IMR-90 (cell line): ENCODE measurements around the gene CCNJL. TPM values are rescaled to one million over a fixed set of nuclear protein-coding genes. Genes with fewer than 3 reads are reported as not detected.
"Not testable (repeated sequence)": the region's sequence is repeated elsewhere in the genome, so short reads cannot be mapped to it uniquely, and the experiment has no call there.

Experiments
- ATAC-seq: fragments of 200-7000 bp; cut with Tn5 transposase; 2 replicates; pipeline ENCODE4 v1.9.1; 2020; ENCODE audit warnings: low read depth, mild to moderate bottlenecking, moderate library complexity
- BruUV-seq: library from RNA; stranded (reverse); fragments of 400-500 nt; replicated peaks from 2 replicates; lab custom pipeline; 2021; lab: Mats Ljungman, UMichigan
- CTCF ChIA-PET: fragments of 300-600 bp; formaldehyde crosslinking; extraction: SDS; loops from one replicate; lab custom pipeline; 2021; ENCODE audit warnings: antibody characterized with exemption; lab: Yijun Ruan, JAX
- POLR2A ChIA-PET: fragments of 300-600 bp; sonication (Branson Sonifier 250); formaldehyde crosslinking; loops from one replicate; lab custom pipeline; 2022; ENCODE audit warnings: antibody characterized with exemption; ENCODE audit not compliant: unreplicated experiment; lab: Charles Lee
- DNase-seq: peaks from one replicate; pipeline ENCODE4 v3.0.0; 2013
- H2AFZ ChIP-seq: replicated peaks from 2 replicates; pipeline ENCODE3; 2013; ENCODE audit warnings: low read length, mild to moderate bottlenecking; ENCODE audit not compliant: poor library complexity
- H2AK5ac ChIP-seq: 2 replicates; pipeline ENCODE4 v1.6.1; 2013; ENCODE audit warnings: low read depth, low read length, inconsistent platforms
- H2AK9ac ChIP-seq: replicated peaks from 2 replicates; pipeline ENCODE3; 2013; ENCODE audit warnings: mild to moderate bottlenecking, low read depth, low read length, moderate library complexity; ENCODE audit not compliant: poor library complexity
- H2BK120ac ChIP-seq: 2 replicates; pipeline ENCODE4 v1.6.1; 2013; ENCODE audit warnings: low read depth, low read length, inconsistent platforms
- H2BK15ac ChIP-seq: 3 replicates; pipeline ENCODE4 v1.6.1; 2013; ENCODE audit warnings: low read depth, low read length, inconsistent platforms
- H2BK20ac ChIP-seq: 2 replicates; pipeline ENCODE4 v1.6.1; 2013; ENCODE audit warnings: low read depth, mild to moderate bottlenecking, inconsistent platforms, low read length, moderate library complexity
- H2BK5ac ChIP-seq: 2 replicates; pipeline ENCODE4 v1.6.1; 2013; ENCODE audit warnings: mild to moderate bottlenecking, low read depth, low read length, inconsistent platforms; ENCODE audit not compliant: poor library complexity, severe bottlenecking
- H3K14ac ChIP-seq: replicated peaks from 2 replicates; pipeline ENCODE4 v1.6.1; 2013; ENCODE audit warnings: low read depth, low read length, inconsistent platforms
- H3K18ac ChIP-seq: 2 replicates; pipeline ENCODE4 v1.6.1; 2013; ENCODE audit warnings: low read depth, low read length, control low read depth
- H3K23ac ChIP-seq: 2 replicates; pipeline ENCODE4 v1.6.1; 2013; ENCODE audit warnings: low read depth, low read length, inconsistent platforms
- H3K27ac ChIP-seq: 2 replicates; pipeline ENCODE4 v1.5.1; 2013; ENCODE audit warnings: mild to moderate bottlenecking, control low read depth, low read length; ENCODE audit not compliant: insufficient read depth
- H3K27me3 ChIP-seq: 2 replicates; pipeline ENCODE4 v1.6.1; 2013; ENCODE audit warnings: low read length; ENCODE audit not compliant: control insufficient read depth, insufficient read depth
- H3K36me3 ChIP-seq: 2 replicates; pipeline ENCODE4 v1.6.1; 2013; ENCODE audit warnings: low read length, mixed read lengths; ENCODE audit not compliant: control insufficient read depth, insufficient read depth
- H3K4ac ChIP-seq: 2 replicates; pipeline ENCODE4 v1.6.1; 2013; ENCODE audit warnings: low read depth, low read length, inconsistent platforms
- H3K4me1 ChIP-seq: 2 replicates; pipeline ENCODE4 v1.6.1; 2013; ENCODE audit warnings: low read length, mixed read lengths; ENCODE audit not compliant: control insufficient read depth, insufficient read depth
- H3K4me2 ChIP-seq: 2 replicates; pipeline ENCODE4 v1.6.1; 2013; ENCODE audit warnings: low read depth, mild to moderate bottlenecking, control low read depth, low read length, moderate library complexity
- H3K4me3 ChIP-seq: 2 replicates; pipeline ENCODE4 v1.5.1; 2013; ENCODE audit warnings: low read depth, mild to moderate bottlenecking, control low read depth, low read length, moderate library complexity; ENCODE audit not compliant: insufficient read depth
- H3K56ac ChIP-seq: 2 replicates; pipeline ENCODE4 v1.6.1; 2013; ENCODE audit warnings: low read length, inconsistent platforms; ENCODE audit not compliant: insufficient read depth; ENCODE audit errors: extremely low read depth
- H3K79me1 ChIP-seq, 2 experiments: 2 replicates each; pipeline ENCODE4 v1.6.1; 2013; ENCODE audit warnings: low read length in 2 of 2, inconsistent platforms in 1 of 2, low read depth in 1 of 2
- H3K9ac ChIP-seq: 2 replicates; pipeline ENCODE4 v1.6.1; 2013; ENCODE audit warnings: low read depth, low read length, control low read depth
- H3K9me1 ChIP-seq: 2 replicates; pipeline ENCODE4 v1.6.1; 2013; ENCODE audit warnings: low read length, inconsistent platforms; ENCODE audit not compliant: insufficient read depth
- H3K9me3 ChIP-seq: 2 replicates; pipeline ENCODE4 v1.6.1; 2013; ENCODE audit warnings: low read length; ENCODE audit not compliant: control insufficient read depth, insufficient read depth
- H4K20me1 ChIP-seq: 2 replicates; pipeline ENCODE4 v1.6.1; 2013; ENCODE audit warnings: low read length, inconsistent platforms; ENCODE audit not compliant: insufficient read depth
- H4K5ac ChIP-seq: 2 replicates; pipeline ENCODE4 v1.6.1; 2013; ENCODE audit warnings: mild to moderate bottlenecking, low read depth, low read length, control low read depth
- H4K8ac ChIP-seq, 2 experiments: 2 replicates each; pipeline ENCODE4 v1.6.1; 2013; ENCODE audit warnings: low read depth in 2 of 2, low read length in 2 of 2, control low read depth in 1 of 2, inconsistent platforms in 1 of 2
- H4K91ac ChIP-seq: 2 replicates; pipeline ENCODE4 v1.6.1; 2013; ENCODE audit warnings: low read depth, low read length, inconsistent platforms; ENCODE audit not compliant: insufficient read depth
- CTCF ChIP-seq: conservative IDR thresholded peaks from 2 replicates; pipeline ENCODE4 v1.5.1; 2012; ENCODE audit warnings: mild to moderate bottlenecking, low read depth, low read length, improper control_type of control experiment
- FOS ChIP-seq: fragments of 150-350 bp; IDR thresholded peaks from 2 replicates; pipeline ENCODE4 v1.6.1; 2016; ENCODE audit warnings: low read depth, low read length
- NFE2L2 ChIP-seq: fragments of 150-350 bp; IDR thresholded peaks from 2 replicates; pipeline ENCODE4 v1.6.1; 2016; ENCODE audit warnings: low read depth, mild to moderate bottlenecking, low read length
- POLR2A ChIP-seq: IDR thresholded peaks from 2 replicates; pipeline ENCODE4 v1.6.1; 2012; ENCODE audit warnings: mild to moderate bottlenecking, low read depth, low read length
- USF2 ChIP-seq: fragments of 150-350 bp; IDR thresholded peaks from 2 replicates; pipeline ENCODE4 v1.6.1; 2017; ENCODE audit warnings: mild to moderate bottlenecking, antibody characterized with exemption, low read length, low read depth
- WGBS, 2 experiments: methylation state at CpG; one replicate each; pipeline versions ENCODE4 v1.1.5 to v1.1.7; 2013; ENCODE audit warnings: missing lambda C conversion rate in 2 of 2; ENCODE audit not compliant: insufficient read length in 1 of 2; ENCODE audit errors: extremely low coverage in 2 of 2; 5-methylcytosine and 5-hydroxymethylcytosine counted together
- dilution Hi-C: fragments of 300-500 bp; cut with HindIII; formaldehyde crosslinking; loops from one replicate; pipeline ENCODE4 v1.14.3; 2018; ENCODE audit warnings: low sequenced_read_pairs; ENCODE audit not compliant: unreplicated experiment
- in situ Hi-C: fragments of 300-500 bp; cut with MboI; formaldehyde crosslinking; loops from 3 replicates; pipeline ENCODE4 v1.14.3; 2019; ENCODE audit warnings: low sequenced_read_pairs, inconsistent platforms, mixed read lengths
- intact Hi-C: fragments of 100-400 bp; cut with micrococcal nuclease; formaldehyde crosslinking; loops from 2 replicates; pipeline ENCODE4 v1.10.0; 2022
- polyA plus RNA-seq, 3 experiments: library from polyadenylated mRNA; depleted of rRNA; stranded (reverse); fragments of >200 nt; gene quantifications; 2 replicates each; pipeline ENCODE4 v1.2.3, GENCODE V29; 2012; ENCODE audit warnings: low replicate concordance in 1 of 3
- total RNA-seq: library from RNA; depleted of rRNA; stranded (reverse); fragments of >200 nt; gene quantifications from 2 replicates; pipeline ENCODE4 v1.2.3, GENCODE V29; 2012

CCNJL gene
- total and polyA plus RNA-seq, 2 of the 4 experiments (the other 2 are of a cell fraction): 2.0 to 3.8 TPM

GRCh38 chr5:160250226-160250625 is 62.1 kb downstream of the CCNJL start:
- 100% methylated on average over 3 of the region's 5 CpGs; no CpG with 5 or more reads in 1 of the 2 experiments for WGBS, 2 experiments
- Histone ChIP-seq H3K9me1 (no peaks in the 10 kb centered on the region), H2AK9ac (no peak overlapping the region), H3K14ac (no peak overlapping the region), H4K20me1 (no peaks in the 10 kb centered on the region), H4K5ac (no peak overlapping the region), H2BK120ac (no peak overlapping the region), H4K91ac (no peak overlapping the region), H2AFZ (no peak overlapping the region), H3K36me3 (peaks cover 16% of the 10 kb centered on the region), H2BK5ac (no peak overlapping the region), H3K56ac (no peak overlapping the region), H3K27me3 (no peaks in the 10 kb centered on the region), H3K27ac (no peak overlapping the region), H3K79me1 (no peaks in the 10 kb centered on the region), H2BK20ac (no peak overlapping the region), H3K4me1 (no peaks in the 10 kb centered on the region), H3K9me3 (no peaks in the 10 kb centered on the region), H2BK15ac (no peak overlapping the region), H3K23ac (no peak overlapping the region), H3K18ac (no peak overlapping the region), H3K4ac (no peak overlapping the region), H4K8ac (no peak overlapping the region), H3K4me3 (no peak overlapping the region), H3K4me2 (no peak overlapping the region), H3K9ac (no peak overlapping the region), H2AK5ac (no peak overlapping the region)
- BruUV-seq: no TSS peak
- POLR2A ChIA-PET: interaction anchor here (0.5 kb wide), 1 partner anchor 23 kb away, joined by 4 read pairs; no protein-coding TSS in a partner anchor
- in situ Hi-C loops: no loop called here
- dilution Hi-C loops: no loop called here
- intact Hi-C loops: no loop called here
- no peak for TF ChIP-seq CTCF
- TF ChIP-seq POLR2A: no peak
- TF ChIP-seq USF2: no peak
- TF ChIP-seq FOS: no peak
- TF ChIP-seq NFE2L2: no peak
- CTCF ChIA-PET: no interaction called here
- DNase-seq (no peak), ATAC-seq (no peak)

GRCh38 chr5:160249570-160249969 is 62.8 kb downstream of the CCNJL start:
- intact Hi-C loops, H3K27ac ChIP-seq, H3K14ac ChIP-seq, H3K18ac ChIP-seq, H2AFZ ChIP-seq, DNase-seq, dilution Hi-C loops, H3K4me2 ChIP-seq, BruUV-seq, H3K56ac ChIP-seq, H3K9me3 ChIP-seq, ATAC-seq, H3K9me1 ChIP-seq, H2BK120ac ChIP-seq, H2AK9ac ChIP-seq, in situ Hi-C loops, H3K9ac ChIP-seq, CTCF ChIA-PET, H3K23ac ChIP-seq, H3K4me1 ChIP-seq, H2BK15ac ChIP-seq, H4K5ac ChIP-seq, H2BK5ac ChIP-seq, H3K79me1 ChIP-seq, H4K91ac ChIP-seq, H2BK20ac ChIP-seq, H4K8ac ChIP-seq, H2AK5ac ChIP-seq, H4K20me1 ChIP-seq, H3K4ac ChIP-seq, H3K4me3 ChIP-seq, H3K27me3 ChIP-seq: not testable (repeated sequence)
- POLR2A ChIA-PET: interaction anchor here (0.5 kb wide), 1 partner anchor 24 kb away, joined by 4 read pairs; no protein-coding TSS in a partner anchor
- WGBS, 2 experiments: no CpG with 5 or more reads among the region's 1 CpG
- peaks cover 15% of the 10 kb centered on the region for H3K36me3 ChIP-seq
